Measurements from ENCODE around the gene PPM1D.

DNA sequence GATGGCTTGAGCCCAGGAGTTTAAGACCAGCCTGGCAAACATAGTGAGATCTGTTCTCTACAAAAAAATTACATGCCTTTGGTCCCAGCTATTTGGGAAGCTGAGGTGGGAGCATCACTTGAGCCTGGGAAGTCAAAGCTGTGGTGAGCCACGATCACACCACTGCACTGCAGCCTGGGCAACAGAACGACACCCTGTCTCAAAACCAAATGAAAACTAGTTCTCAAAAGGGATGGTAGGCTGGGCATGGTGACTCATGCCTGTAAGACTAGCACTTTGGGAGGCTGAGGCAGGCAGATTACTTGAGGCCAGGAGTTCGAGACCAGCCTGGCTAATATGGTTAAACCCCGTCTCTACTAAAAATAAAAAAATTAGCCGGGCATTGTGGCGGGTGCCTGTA, 31.1 kb downstream of the PPM1D start:
- no peak for TF ChIP-seq EZH2 (IDR thresholded peaks at IDR 0.05; ENCODE audit: insufficient read depth, poor library complexity, severe bottlenecking)
- no peak for TF ChIP-seq EZH2phosphoT487 (IDR thresholded peaks at IDR 0.05; ENCODE audit: insufficient read depth, low read depth)
